ENCODE results near the gene ITIH4. TPM values are rescaled to one million over a fixed set of nuclear protein-coding genes. Genes with fewer than 3 reads are reported as not detected.

ITIH4 gene
- total RNA-seq, 2 donors from 2014 or later: 6.0 to 6.2 TPM

DNA sequence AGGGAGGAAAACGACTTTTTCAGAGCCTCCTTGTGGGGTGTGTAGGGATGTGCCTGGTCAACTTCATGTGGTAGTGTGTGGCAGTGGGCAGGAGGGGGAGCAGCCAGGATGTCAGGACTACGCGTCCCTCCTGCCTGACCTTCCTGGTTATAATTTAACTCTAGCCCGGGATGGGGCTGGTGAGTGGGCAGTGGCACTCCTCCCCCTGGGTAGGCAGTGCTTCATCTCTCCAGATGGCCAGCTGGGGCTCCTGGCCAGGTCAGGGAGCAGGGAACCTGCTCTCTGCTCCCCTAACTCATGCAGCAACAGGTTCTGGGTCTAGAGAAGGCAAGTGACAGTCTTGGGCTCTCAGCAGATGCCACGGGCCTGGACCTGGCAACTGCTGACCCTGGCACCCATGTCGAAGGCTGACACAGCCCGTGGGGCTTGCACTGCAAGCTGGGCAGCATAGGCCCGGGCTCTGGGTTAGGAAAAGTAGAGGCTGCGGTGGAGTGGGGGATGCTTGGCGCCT lies 2.6 kb downstream of the ITIH4 start:
- Mint-ChIP-seq H3K4me3 (no peak overlapping the region), H3K27ac (no peak overlapping the region), H3K9me3 (no peaks in the 10 kb centered on the region), H3K36me3 (ENCODE audit: low read depth) (no peaks in the 10 kb centered on the region), H3K4me1 (peaks cover 10% of the 10 kb centered on the region), H3K27me3 (ENCODE audit: insufficient read depth) (no peaks in the 10 kb centered on the region)
- WGBS, 2 experiments (ENCODE audit: insufficient coverage in 1 of 2, insufficient read length in 1 of 2): 76 to 100% methylated on average over 2 to 10 of the region's 10 CpGs
- TF ChIP-seq CTCF (conservative IDR thresholded peaks at IDR 0.05): peak; percentile 63
- Histone ChIP-seq H3K27me3 (ENCODE audit: control insufficient read depth, insufficient read depth, low read length, poor library complexity, severe bottlenecking) (no peaks in the 10 kb centered on the region), H3K9me3 (ENCODE audit: control insufficient read depth, low read length) (no peaks in the 10 kb centered on the region), H3K9ac (ENCODE audit: extremely low read depth, low read length, poor library complexity, severe bottlenecking) (no peak overlapping the region), H3K4me3 (ENCODE audit: low read length) (no peak overlapping the region), H3K4me1 (ENCODE audit: control insufficient read depth, insufficient read depth, low read length) (no peaks in the 10 kb centered on the region), H3K36me3 (ENCODE audit: control insufficient read depth, insufficient read depth, low read length) (no peaks in the 10 kb centered on the region), H3K27ac (ENCODE audit: low read depth, low read length) (no peak overlapping the region)
- DNase-seq: peak; percentile 67

GRCh38 chr3:52827441-52827840 lies 3.0 kb downstream of the ITIH4 start:
- H3K27me3 ChIP-seq (ENCODE audit: control insufficient read depth, insufficient read depth, low read length, poor library complexity, severe bottlenecking): no peaks in the 10 kb centered on the region
- H3K36me3 Mint-ChIP-seq (ENCODE audit: low read depth): no peaks in the 10 kb centered on the region
- peaks cover 10% of the 10 kb centered on the region for H3K4me1 Mint-ChIP-seq
- H3K4me3 ChIP-seq (ENCODE audit: low read length): no peak overlapping the region
- H3K27ac ChIP-seq (ENCODE audit: low read depth, low read length): no peak overlapping the region
- no peak overlapping the region for H3K27ac Mint-ChIP-seq
- no peaks in the 10 kb centered on the region for H3K9me3 ChIP-seq (ENCODE audit: control insufficient read depth, low read length)
- no peak overlapping the region for H3K9ac ChIP-seq (ENCODE audit: extremely low read depth, low read length, poor library complexity, severe bottlenecking)
- H3K27me3 Mint-ChIP-seq (ENCODE audit: insufficient read depth): no peaks in the 10 kb centered on the region
- H3K36me3 ChIP-seq (ENCODE audit: control insufficient read depth, insufficient read depth, low read length): no peaks in the 10 kb centered on the region
- no peak for TF ChIP-seq CTCF (conservative IDR thresholded peaks at IDR 0.05)
- 77 to 94% methylated on average over 3 to 9 of the region's 9 CpGs for WGBS, 2 experiments (ENCODE audit: insufficient coverage in 1 of 2, insufficient read length in 1 of 2)
- no peak overlapping the region for H3K4me3 Mint-ChIP-seq
- DNase-seq: no peak
- H3K4me1 ChIP-seq (ENCODE audit: control insufficient read depth, insufficient read depth, low read length): no peaks in the 10 kb centered on the region
- H3K9me3 Mint-ChIP-seq: no peaks in the 10 kb centered on the region

DNA sequence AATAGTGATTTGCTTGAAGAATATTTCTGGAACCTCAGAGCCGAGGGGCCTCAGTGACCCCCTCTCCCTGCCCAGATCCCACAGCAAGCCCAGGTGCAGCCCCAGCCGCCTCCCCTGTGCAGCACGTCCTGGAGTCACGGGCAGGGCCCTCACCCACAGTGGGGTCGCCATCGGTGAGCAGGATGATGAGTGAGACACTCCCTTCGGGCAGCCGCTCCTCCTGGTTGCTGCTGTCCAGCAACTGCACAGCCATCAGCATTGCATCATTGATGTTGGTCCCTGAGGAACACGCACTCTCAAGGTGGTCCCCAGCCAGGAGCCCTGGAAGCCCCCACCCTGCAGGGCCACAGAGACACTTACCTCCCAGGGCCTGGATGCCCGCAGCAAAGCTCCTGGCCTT lies 6.4 kb downstream of the ITIH4 start:
- no peak overlapping the region for H3K9ac ChIP-seq (ENCODE audit: extremely low read depth, low read length, poor library complexity, severe bottlenecking)
- no peak overlapping the region for H3K27ac ChIP-seq (ENCODE audit: low read depth, low read length)
- no peak for DNase-seq
- no peaks in the 10 kb centered on the region for H3K36me3 Mint-ChIP-seq (ENCODE audit: low read depth)
- peaks cover 3% of the 10 kb centered on the region for H3K4me1 ChIP-seq (ENCODE audit: control insufficient read depth, insufficient read depth, low read length)
- peaks cover 1% of the 10 kb centered on the region for H3K4me1 Mint-ChIP-seq
- no peaks in the 10 kb centered on the region for H3K27me3 ChIP-seq (ENCODE audit: control insufficient read depth, insufficient read depth, low read length, poor library complexity, severe bottlenecking)
- H3K27ac Mint-ChIP-seq: no peak overlapping the region
- no peak overlapping the region for H3K4me3 Mint-ChIP-seq
- no peaks in the 10 kb centered on the region for H3K9me3 ChIP-seq (ENCODE audit: control insufficient read depth, low read length)
- no peak overlapping the region for H3K4me3 ChIP-seq (ENCODE audit: low read length)
- no peaks in the 10 kb centered on the region for H3K36me3 ChIP-seq (ENCODE audit: control insufficient read depth, insufficient read depth, low read length)
- no peaks in the 10 kb centered on the region for H3K27me3 Mint-ChIP-seq (ENCODE audit: insufficient read depth)
- TF ChIP-seq CTCF (conservative IDR thresholded peaks at IDR 0.05): no peak
- WGBS, 2 experiments (ENCODE audit: insufficient coverage in 1 of 2, insufficient read length in 1 of 2): 89 to 100% methylated on average over 5 to 10 of the region's 10 CpGs
- no peaks in the 10 kb centered on the region for H3K9me3 Mint-ChIP-seq
